GM23338 (cell line): Measurements from ENCODE around the gene HSPG2. TPM values are rescaled to one million over a fixed set of nuclear protein-coding genes. Genes with fewer than 3 reads are reported as not detected.

Experiments used
- ATAC-seq: fragments of 200-7000 bp; cut with Tn5 transposase; 3 replicates; pipeline ENCODE4 v1.9.1; 2020
- DNase-seq: peaks from one replicate; pipeline ENCODE4 v3.0.0-alpha.2; 2015; ENCODE audit warnings: low spot score
- H2AFZ ChIP-seq: fragments of 200-600 bp; sonication (generic); 2 replicates; pipeline ENCODE4 v1.8.0; 2016; ENCODE audit warnings: antibody characterized with exemption, mild to moderate bottlenecking, moderate library complexity
- H3F3A ChIP-seq: fragments of 200-600 bp; sonication (generic); replicated peaks from 2 replicates; pipeline ENCODE4 v1.8.0; 2017; ENCODE audit warnings: antibody characterized with exemption, mixed run types, low read depth
- H3K27ac ChIP-seq: fragments of 200-600 bp; sonication (generic); 2 replicates; pipeline ENCODE4 v1.6.1; 2016; ENCODE audit warnings: low read depth
- H3K27me3 ChIP-seq: fragments of 200-600 bp; sonication (generic); 2 replicates; pipeline ENCODE4 v1.8.0; 2016; ENCODE audit warnings: mild to moderate bottlenecking, mixed run types, moderate library complexity; ENCODE audit not compliant: insufficient read depth
- H3K36me3 ChIP-seq: fragments of 200-600 bp; sonication (generic); 2 replicates; pipeline ENCODE4 v1.8.0; 2016; ENCODE audit warnings: mild to moderate bottlenecking; ENCODE audit not compliant: insufficient read depth
- H3K4me1 ChIP-seq: fragments of 200-600 bp; sonication (generic); 2 replicates; pipeline ENCODE4 v1.8.0; 2016; ENCODE audit warnings: mild to moderate bottlenecking, moderate library complexity; ENCODE audit not compliant: insufficient read depth
- H3K4me2 ChIP-seq: fragments of 200-600 bp; sonication (generic); 2 replicates; pipeline ENCODE4 v1.7.1; 2017; ENCODE audit warnings: mixed run types
- H3K4me3 ChIP-seq: fragments of 200-600 bp; sonication (generic); 2 replicates; pipeline ENCODE4 v1.6.1; 2016; ENCODE audit warnings: mixed run types
- H3K79me2 ChIP-seq: fragments of 200-600 bp; sonication (generic); replicated peaks from 2 replicates; pipeline ENCODE4 v1.8.0; 2017; ENCODE audit warnings: mild to moderate bottlenecking; ENCODE audit not compliant: insufficient read depth
- H3K9me2 ChIP-seq: fragments of 200-600 bp; sonication (generic); 2 replicates; pipeline ENCODE4 v1.8.0; 2017; ENCODE audit not compliant: insufficient read depth
- H4K20me1 ChIP-seq: fragments of 200-600 bp; sonication (generic); replicated peaks from 2 replicates; pipeline ENCODE4 v1.8.0; 2017; ENCODE audit warnings: mild to moderate bottlenecking; ENCODE audit not compliant: insufficient read depth
- H3K27ac Mint-ChIP-seq: 2 replicates; pipeline ENCODE4 v1.8.0; 2020; ENCODE audit warnings: inconsistent platforms, mild to moderate bottlenecking, moderate library complexity, mixed read lengths
- H3K27me3 Mint-ChIP-seq: 3 replicates; pipeline ENCODE4 v1.8.0; 2022; ENCODE audit warnings: low read depth, mild to moderate bottlenecking, moderate library complexity, mixed read lengths, inconsistent platforms; ENCODE audit not compliant: insufficient read depth, poor library complexity
- H3K36me3 Mint-ChIP-seq: 3 replicates; pipeline ENCODE4 v1.8.0; 2021; ENCODE audit warnings: low read depth, mild to moderate bottlenecking, inconsistent platforms, moderate library complexity, mixed read lengths
- H3K4me1 Mint-ChIP-seq: 3 replicates; pipeline ENCODE4 v1.8.0; 2020; ENCODE audit warnings: mild to moderate bottlenecking, inconsistent platforms, mixed read lengths
- H3K4me3 Mint-ChIP-seq: 3 replicates; pipeline ENCODE4 v1.8.0; 2021; ENCODE audit warnings: moderate library complexity, mild to moderate bottlenecking, inconsistent platforms, mixed read lengths
- H3K9me3 Mint-ChIP-seq: 3 replicates; pipeline ENCODE4 v1.8.0; 2020; ENCODE audit warnings: moderate library complexity, mild to moderate bottlenecking, inconsistent platforms, mixed read lengths
- CREB1 ChIP-seq: fragments of 250-450 bp; sonication (Bioruptor Pico); IDR thresholded peaks from 2 replicates; pipeline ENCODE4 v1.5.0; 2020; ENCODE audit warnings: low read depth, mild to moderate bottlenecking, moderate library complexity
- EZH2 ChIP-seq: fragments of 200-600 bp; sonication (generic); IDR thresholded peaks from one replicate; pipeline ENCODE4 v1.8.0; 2017; ENCODE audit warnings: antibody characterized with exemption, mild to moderate bottlenecking, low read depth; ENCODE audit not compliant: unreplicated experiment
- EZH2phosphoT487 ChIP-seq: fragments of 200-600 bp; sonication (generic); IDR thresholded peaks from one replicate; pipeline ENCODE4 v1.8.1; 2018; ENCODE audit warnings: antibody characterized with exemption; ENCODE audit not compliant: unreplicated experiment
- NANOG ChIP-seq: IDR thresholded peaks from 2 replicates; pipeline ENCODE4 v1.6.1; 2016; ENCODE audit warnings: antibody characterized with exemption, borderline replicate concordance
- STAT1 ChIP-seq: IDR thresholded peaks from one replicate; pipeline ENCODE4 v1.6.1; 2016; ENCODE audit warnings: antibody characterized with exemption; ENCODE audit not compliant: unreplicated experiment
- ZNF114 ChIP-seq: fragments of 250-450 bp; sonication (Bioruptor Pico); IDR thresholded peaks from 2 replicates; pipeline ENCODE4 v1.5.0; 2020; ENCODE audit warnings: mild to moderate bottlenecking, moderate library complexity
- ZNF331 ChIP-seq: fragments of 250-450 bp; sonication (Bioruptor Pico); IDR thresholded peaks from 2 replicates; pipeline ENCODE4 v1.5.0; 2020; ENCODE audit warnings: low read depth, mild to moderate bottlenecking, moderate library complexity
- ZNF462 ChIP-seq: fragments of 250-450 bp; sonication (Bioruptor Pico); IDR thresholded peaks from 2 replicates; pipeline ENCODE4 v1.5.0; 2020; ENCODE audit warnings: mild to moderate bottlenecking, moderate library complexity
- polyA plus RNA-seq: library from polyadenylated mRNA; unstranded; fragments of >200 nt; fragmentation: Nextera tagmentation; extraction: Ambion mirVana; gene quantifications from 2 replicates; pipeline ENCODE4 v1.2.1, GENCODE V29; 2016
- total RNA-seq: library from RNA; depleted of rRNA; stranded (reverse); fragments of >200 nt; shearing (Covaris generic); gene quantifications from 2 replicates; pipeline ENCODE4 v1.2.3, GENCODE V29; 2014
- TF ChIP-seq, protein P1 (sequence below), 2 experiments: fragments of 200-600 bp in 1 of 2; sonication (generic) in 1 of 2; conservative IDR thresholded peaks; 2 replicates each; pipeline versions ENCODE4 v1.5.1 to v1.6.1; 2016 to 2017; ENCODE audit warnings: antibody characterized with exemption in 2 of 2, low read depth in 2 of 2, mild to moderate bottlenecking in 2 of 2, moderate library complexity in 1 of 2

Gene HSPG2
- total and polyA plus RNA-seq, 2 experiments from 2014 or later, result 14.9 to 70.8 TPM

DNA sequence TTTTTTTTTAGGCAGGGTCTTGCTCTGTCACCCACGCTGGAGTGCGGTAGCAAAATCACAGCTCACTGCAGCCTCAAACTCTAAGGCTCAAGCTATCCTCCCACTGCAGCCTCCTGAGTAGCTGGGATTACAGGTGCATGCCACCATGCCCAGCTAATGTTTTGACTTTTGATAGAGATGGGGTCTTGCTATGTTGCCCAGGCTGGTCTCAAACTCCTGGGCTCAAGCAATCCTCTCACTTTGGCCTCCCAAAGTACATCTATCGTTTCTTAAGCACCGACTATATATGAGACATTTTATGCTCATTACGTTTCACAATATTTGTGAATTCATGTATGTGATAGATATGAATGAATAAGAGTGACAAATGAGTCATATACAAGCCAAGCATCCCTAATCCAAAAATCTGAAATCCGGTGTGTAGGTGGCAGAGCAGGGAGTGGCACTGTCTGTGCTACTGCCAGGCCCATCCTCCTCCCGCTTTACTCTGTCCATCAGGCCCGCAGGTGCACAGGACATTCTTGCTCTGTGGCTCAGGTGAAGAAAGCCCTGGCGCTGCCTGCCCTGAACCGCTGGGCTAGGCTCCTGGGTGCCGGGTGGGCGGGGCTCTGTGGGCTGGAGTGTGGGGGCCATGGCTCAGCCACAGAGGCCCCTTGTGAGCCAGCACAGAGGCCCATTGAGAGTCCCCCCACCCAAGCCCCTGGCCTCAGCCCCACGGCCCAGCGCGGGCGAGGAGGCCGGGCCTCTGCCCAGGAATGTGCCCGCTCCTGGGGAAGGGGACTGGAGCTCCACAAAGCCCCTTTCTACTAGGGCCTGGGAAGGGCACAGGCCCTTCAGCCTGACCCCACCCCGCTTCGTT is 45.3 kb downstream of the HSPG2 start (continued):
- TF ChIP-seq CREB1 (CRISPR knock-in tag), result no peak

GRCh38 chr1:21891081-21891480 is 46.0 kb downstream of the HSPG2 start:
- Histone ChIP-seq H2AFZ (no peak overlapping the region), H3K4me1 (no peaks in the 10 kb centered on the region), H3F3A (no peaks in the 10 kb centered on the region), H3K9me2 (no peaks in the 10 kb centered on the region), H3K4me3 (no peak overlapping the region), H3K79me2 (no peaks in the 10 kb centered on the region), H3K27me3 (no peaks in the 10 kb centered on the region), H3K36me3 (no peaks in the 10 kb centered on the region; the same call in 1 of the 2 replicates), H3K27ac (no peak overlapping the region), H4K20me1 (no peaks in the 10 kb centered on the region; the same call in 1 of the 2 replicates), H3K4me2 (no peak overlapping the region)
- TF ChIP-seq ZNF462 (no peak), CREB1 (CRISPR knock-in tag) (no peak), ZNF331 (CRISPR knock-in tag) (no peak), STAT1 (no peak), NANOG (no peak), EZH2 (no peak), ZNF114 (CRISPR knock-in tag) (no peak), EZH2phosphoT487 (no peak)
- TF ChIP-seq, protein P1, sequence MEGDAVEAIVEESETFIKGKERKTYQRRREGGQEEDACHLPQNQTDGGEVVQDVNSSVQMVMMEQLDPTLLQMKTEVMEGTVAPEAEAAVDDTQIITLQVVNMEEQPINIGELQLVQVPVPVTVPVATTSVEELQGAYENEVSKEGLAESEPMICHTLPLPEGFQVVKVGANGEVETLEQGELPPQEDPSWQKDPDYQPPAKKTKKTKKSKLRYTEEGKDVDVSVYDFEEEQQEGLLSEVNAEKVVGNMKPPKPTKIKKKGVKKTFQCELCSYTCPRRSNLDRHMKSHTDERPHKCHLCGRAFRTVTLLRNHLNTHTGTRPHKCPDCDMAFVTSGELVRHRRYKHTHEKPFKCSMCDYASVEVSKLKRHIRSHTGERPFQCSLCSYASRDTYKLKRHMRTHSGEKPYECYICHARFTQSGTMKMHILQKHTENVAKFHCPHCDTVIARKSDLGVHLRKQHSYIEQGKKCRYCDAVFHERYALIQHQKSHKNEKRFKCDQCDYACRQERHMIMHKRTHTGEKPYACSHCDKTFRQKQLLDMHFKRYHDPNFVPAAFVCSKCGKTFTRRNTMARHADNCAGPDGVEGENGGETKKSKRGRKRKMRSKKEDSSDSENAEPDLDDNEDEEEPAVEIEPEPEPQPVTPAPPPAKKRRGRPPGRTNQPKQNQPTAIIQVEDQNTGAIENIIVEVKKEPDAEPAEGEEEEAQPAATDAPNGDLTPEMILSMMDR (conservative IDR thresholded peaks at IDR 0.05; ENCODE audit: low read depth in 2 of 2), result no peak
- H3K4me3 Mint-ChIP-seq, result no peak overlapping the region
- no peaks in the 10 kb centered on the region; the same call in 2 of the 3 replicates for H3K9me3 Mint-ChIP-seq
- peaks cover 20% of the 10 kb centered on the region for H3K27me3 Mint-ChIP-seq
- DNase-seq (no peak), ATAC-seq (no peak)
- peaks cover 5% of the 10 kb centered on the region for H3K4me1 Mint-ChIP-seq
- H3K27ac Mint-ChIP-seq, result peak overlapping the region; percentile 24; the same call in 1 of the 2 replicates
- peaks cover 22% of the 10 kb centered on the region; the same call in 2 of the 3 replicates for H3K36me3 Mint-ChIP-seq
